Sigmoid colon (tissue), 4 donors: ENCODE measurements around the gene FLOT2.

Source experiments
- EP300 ChIP-seq, 4 donors: sonication (generic); formaldehyde crosslinking; IDR thresholded peaks; one replicate each; pipeline ENCODE4 v1.6.1; 2017; ENCODE audit warnings: antibody characterized with exemption in 4 of 4
- POLR2A ChIP-seq, 2 donors: fragments of 450-650 bp; IDR thresholded peaks; one replicate each; pipeline ENCODE4 v1.6.1; 2016; ENCODE audit warnings: antibody characterized with exemption in 2 of 2, mild to moderate bottlenecking in 2 of 2, moderate library complexity in 2 of 2
- POLR2AphosphoS5 ChIP-seq, 4 donors: sonication (generic); formaldehyde crosslinking; IDR thresholded peaks; one replicate each; pipeline ENCODE4 v1.6.1; 2017; ENCODE audit warnings: antibody characterized with exemption in 4 of 4
- TF ChIP-seq, protein P1 (sequence below), 4 experiments: fragments of 450-650 bp in 3 of 4; fragments of 200-600 bp in 1 of 4; IDR thresholded peaks; one replicate each; pipeline ENCODE4 v1.5.1; 2016 to 2019; ENCODE audit warnings: antibody characterized with exemption in 4 of 4, mild to moderate bottlenecking in 3 of 4, moderate library complexity in 2 of 4

- TF ChIP-seq POLR2A (IDR thresholded peaks at IDR 0.05) (no peak), EP300 (IDR thresholded peaks at IDR 0.05) (no peak), POLR2AphosphoS5 (IDR thresholded peaks at IDR 0.05) (no peak)
- TF ChIP-seq, protein P1, sequence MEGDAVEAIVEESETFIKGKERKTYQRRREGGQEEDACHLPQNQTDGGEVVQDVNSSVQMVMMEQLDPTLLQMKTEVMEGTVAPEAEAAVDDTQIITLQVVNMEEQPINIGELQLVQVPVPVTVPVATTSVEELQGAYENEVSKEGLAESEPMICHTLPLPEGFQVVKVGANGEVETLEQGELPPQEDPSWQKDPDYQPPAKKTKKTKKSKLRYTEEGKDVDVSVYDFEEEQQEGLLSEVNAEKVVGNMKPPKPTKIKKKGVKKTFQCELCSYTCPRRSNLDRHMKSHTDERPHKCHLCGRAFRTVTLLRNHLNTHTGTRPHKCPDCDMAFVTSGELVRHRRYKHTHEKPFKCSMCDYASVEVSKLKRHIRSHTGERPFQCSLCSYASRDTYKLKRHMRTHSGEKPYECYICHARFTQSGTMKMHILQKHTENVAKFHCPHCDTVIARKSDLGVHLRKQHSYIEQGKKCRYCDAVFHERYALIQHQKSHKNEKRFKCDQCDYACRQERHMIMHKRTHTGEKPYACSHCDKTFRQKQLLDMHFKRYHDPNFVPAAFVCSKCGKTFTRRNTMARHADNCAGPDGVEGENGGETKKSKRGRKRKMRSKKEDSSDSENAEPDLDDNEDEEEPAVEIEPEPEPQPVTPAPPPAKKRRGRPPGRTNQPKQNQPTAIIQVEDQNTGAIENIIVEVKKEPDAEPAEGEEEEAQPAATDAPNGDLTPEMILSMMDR (IDR thresholded peaks at IDR 0.05), result no peak
Observed at GRCh38 chr17:28920201-28920600, 22.7 kb upstream of the FLOT2 start.
